ENCODE results near the gene KDM5B.
"Not testable (repeated sequence)": the region's sequence is repeated elsewhere in the genome, so short reads cannot be mapped to it uniquely, and the experiment has no call there.

KDM5B gene

GRCh38 chr1:202807926-202808757, at the start of gene KDM5B:
KDM5B (minus strand) TSS chr1:202808421; CDS start chr1:202808305, 116 bp downstream.
- peak; percentile 50 for DNase-seq (ENCODE audit: low read depth)

GRCh38 chr1:202857136-202857610, 49.0 kb upstream of the KDM5B start:
- DNase-seq (ENCODE audit: low read depth): no peak

- no peak for DNase-seq (ENCODE audit: low read depth)
Measured at GRCh38 chr1:202856014-202856413, 47.8 kb upstream of the KDM5B start.

GRCh38 chr1:202854787-202855186, 46.6 kb upstream of the KDM5B start:
- DNase-seq (ENCODE audit: low read depth): no peak

DNA sequence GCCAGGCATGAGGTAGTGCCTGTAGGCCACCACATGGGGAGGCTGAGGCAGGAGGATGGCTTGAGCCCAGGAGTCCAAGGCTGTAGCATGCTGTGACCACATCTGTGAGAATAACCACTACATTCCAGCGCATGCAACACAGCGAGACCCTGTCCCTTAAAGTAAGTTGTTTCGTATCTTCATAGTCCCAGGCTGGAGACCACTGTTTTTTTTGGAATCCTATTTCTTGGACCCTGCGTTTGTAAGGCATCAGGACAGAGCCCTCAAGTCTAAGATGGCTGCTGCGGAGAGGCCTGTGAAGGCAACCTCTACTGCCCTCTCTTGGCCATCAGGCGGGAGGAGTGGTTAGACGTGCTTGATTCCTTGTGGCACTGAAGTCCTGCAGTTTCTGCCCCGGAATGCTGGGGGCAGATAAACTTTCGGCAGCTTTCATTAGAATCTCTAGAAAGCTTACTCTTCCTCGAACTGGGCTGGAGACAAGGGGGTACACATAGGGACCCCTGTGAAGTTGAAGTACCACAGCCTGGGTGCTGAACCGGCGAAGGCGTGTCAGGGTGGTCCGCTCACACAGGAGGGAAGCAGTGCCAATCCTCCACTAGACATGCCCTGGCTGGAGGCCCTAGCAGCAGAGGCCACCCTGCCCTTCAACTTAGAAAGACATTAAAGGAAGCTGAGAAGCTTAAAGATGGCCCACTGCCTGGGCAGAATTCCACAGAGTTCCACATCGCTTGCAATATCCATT, 44.1 kb upstream of the KDM5B start:
- no peak for DNase-seq (ENCODE audit: low read depth)

- no peak for DNase-seq (ENCODE audit: low read depth)
Measured at GRCh38 chr1:202850593-202851362, 42.6 kb upstream of the KDM5B start.

GRCh38 chr1:202848191-202848542, 39.9 kb upstream of the KDM5B start:
- no peak for DNase-seq (ENCODE audit: low read depth)

DNA sequence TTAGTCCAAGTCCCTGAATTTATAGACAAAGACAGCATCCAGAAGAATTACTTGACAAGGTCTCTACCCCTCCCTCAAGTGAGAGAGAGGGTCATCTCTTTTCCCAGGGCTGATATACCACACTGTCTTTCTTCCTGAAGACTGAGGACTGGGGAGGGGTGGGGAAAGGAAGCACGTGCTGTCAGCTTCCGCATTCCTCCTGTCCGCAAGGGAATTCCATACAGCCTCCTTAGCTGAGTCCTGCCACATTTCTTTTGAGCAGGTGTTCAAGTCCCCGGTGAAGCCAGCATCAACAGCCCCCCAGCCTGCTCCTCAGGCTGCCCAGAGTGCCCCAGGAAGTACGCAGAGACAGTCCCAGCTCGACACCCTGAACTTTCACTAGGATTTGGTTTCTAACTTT, 36.7 kb upstream of the KDM5B start:
- no peak for DNase-seq (ENCODE audit: low read depth)

- DNase-seq (ENCODE audit: low read depth): no peak
Measured at GRCh38 chr1:202844259-202844658, 36.0 kb upstream of the KDM5B start.

DNA sequence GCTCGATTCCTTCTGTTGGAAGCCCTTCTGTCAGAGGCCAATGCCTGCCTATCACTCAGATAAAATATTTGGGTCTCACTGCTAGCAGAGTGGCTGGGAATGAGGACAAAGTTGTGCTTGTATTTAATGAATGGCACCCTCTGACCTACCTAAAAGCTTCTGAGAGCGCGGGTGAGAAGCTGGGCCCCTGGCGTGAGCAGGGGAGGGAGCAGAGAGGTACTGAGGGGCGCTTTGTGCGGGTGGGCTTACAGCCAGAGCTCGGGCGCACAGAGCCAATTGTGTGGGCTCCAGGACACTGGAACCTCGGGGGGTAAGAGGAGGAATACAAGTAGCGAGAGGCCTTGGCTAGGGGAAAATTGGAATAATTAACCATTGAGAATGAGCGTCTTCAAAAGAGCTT, 34.9 kb upstream of the KDM5B start:
- no peak for DNase-seq (ENCODE audit: low read depth)

DNA sequence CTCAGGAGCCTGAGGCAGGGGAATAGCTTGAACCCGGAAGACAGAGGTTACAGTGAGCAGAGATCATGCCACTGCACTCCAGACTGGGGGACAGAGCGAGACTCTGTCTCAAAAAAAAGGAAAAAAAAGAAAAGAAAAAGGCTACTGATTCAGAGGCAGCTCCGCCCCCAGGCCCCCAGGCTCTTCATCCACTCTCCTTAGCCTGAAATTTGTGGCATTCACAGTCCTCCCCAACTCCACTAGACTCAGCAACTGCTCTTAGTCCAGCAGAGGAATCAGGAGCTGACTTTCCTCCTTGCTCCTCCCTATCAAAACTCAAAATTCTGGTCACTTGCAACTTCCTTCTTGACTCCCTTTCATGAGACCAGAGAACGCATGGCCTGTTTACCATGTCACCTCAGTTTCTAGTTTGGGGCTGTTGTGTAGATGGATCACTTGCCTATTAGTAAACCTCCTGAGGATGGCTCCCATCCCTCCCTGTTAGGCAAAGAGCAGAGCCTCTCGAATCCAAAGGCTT, 29.6 kb upstream of the KDM5B start:
- no peak for DNase-seq (ENCODE audit: low read depth)

GRCh38 chr1:202836623-202837403, 28.6 kb upstream of the KDM5B start:
- no peak for DNase-seq (ENCODE audit: low read depth)

GRCh38 chr1:202835548-202836072, 27.4 kb upstream of the KDM5B start:
- peak; percentile 11 for DNase-seq (ENCODE audit: low read depth)

DNA sequence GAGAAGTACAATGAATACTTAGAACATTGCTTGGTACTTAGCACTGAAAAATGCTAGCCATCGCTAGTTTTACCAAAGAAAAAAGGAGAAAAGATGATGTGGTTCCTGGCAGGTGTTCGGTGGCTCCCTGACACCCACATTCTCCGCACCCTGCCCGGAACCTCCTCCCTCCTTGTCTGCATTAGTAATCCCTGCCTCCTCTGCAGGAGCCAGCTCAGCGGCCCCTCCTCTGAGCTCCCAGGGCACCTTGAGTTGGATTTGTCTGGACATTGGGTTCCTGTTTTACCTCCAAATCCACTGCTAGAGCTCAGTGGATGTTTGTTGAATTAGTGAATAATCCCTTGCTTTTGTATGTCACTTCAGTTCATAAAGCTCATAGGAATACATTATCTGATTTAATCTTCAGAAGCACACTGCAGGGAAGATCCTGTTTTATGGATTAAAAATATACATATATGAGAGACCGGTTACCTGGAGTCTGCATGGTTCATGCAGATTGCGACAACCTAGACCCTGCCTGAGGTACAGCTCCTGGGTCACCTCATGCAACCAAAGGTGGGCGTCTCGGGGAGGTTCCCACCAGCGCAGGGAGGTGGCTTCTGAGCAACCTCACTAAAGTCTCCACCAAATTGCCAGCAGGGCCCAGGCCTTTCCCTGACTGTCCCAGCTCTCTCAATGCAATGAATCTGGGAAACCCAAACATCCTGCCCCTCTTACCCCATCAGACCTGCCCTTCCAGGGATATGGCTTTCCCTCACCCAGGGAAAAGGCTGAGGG, 26.7 kb upstream of the KDM5B start:
- DNase-seq (ENCODE audit: low read depth): no peak

DNA sequence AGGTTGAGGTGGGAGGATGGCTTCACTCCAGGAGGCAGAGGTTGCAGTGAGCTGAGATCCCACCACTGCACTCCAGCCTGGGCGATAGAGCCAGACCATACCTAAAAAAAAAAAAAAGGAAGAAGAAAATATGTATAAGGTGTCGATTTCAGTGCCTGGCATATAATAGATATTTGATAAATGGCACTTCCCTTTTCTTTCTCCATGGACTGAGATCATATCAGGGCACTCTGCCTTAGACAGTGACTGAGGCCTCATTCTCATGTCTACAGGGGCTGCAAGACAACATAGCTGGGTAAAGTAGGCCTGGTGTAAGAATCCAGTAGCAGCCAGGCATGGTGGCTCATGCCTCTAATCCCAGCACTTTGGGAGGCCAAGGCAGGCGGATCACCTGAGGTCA, 23.7 kb upstream of the KDM5B start:
- no peak for DNase-seq (ENCODE audit: low read depth)

DNA sequence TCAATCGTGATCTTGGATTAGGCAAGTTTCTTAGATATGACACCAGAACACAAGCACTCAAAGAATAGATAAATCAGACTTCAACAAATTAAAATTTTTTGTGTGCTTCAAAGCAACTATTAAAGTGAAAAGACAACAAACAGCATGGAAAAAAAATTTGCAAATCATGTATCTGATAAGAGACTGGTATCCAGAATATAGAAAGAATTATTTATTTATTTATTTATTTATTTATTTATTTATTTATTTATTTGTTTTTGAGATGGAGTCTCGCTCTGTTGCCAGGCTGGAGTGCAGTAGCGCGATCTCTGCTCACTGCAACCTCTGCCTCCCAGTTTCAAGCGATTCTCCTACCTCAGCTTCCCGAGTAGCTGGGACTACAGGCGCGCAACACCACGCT, 21.0 kb upstream of the KDM5B start:
- DNase-seq (ENCODE audit: low read depth): not testable (repeated sequence)

DNA sequence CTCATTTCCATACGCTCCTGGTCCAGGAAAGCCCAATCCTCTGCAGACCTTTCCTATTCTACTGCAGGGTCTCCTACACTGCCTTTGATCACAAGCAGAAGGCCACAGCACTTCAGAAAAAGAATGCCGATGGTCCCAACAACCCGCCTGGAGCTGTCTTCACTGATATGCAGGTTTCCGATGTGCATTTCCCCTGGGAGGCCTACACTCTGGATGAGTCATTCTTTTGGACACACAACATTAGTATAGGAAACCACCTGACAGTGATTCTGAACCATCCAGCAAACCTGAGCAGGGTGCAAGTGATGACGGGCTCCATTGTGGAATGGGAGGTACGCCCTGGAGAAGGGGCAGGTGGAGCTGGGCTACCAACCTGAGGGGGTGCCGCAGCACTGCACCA, 17.5 kb upstream of the KDM5B start:
- no peak for DNase-seq (ENCODE audit: low read depth)

DNA sequence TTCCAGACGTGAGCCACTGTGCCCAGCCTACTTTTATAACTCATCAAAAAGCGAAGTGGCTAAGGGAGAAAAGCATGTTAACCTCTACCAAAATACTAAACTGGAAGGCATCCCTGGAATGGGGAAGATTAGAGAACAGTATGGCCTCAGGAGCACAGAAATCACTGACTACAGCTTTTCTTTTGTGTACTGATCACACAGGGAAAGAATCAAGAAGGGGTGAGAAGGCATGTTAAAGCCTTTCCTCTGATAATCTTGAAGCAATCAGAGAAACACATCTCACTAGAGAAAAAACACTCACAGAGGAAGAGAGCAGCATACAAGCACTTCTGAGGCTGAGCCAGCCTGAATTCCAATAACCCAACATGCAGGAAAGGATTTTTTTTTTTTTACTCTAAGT, 13.2 kb upstream of the KDM5B start:
- no peak for DNase-seq (ENCODE audit: low read depth)

DNA sequence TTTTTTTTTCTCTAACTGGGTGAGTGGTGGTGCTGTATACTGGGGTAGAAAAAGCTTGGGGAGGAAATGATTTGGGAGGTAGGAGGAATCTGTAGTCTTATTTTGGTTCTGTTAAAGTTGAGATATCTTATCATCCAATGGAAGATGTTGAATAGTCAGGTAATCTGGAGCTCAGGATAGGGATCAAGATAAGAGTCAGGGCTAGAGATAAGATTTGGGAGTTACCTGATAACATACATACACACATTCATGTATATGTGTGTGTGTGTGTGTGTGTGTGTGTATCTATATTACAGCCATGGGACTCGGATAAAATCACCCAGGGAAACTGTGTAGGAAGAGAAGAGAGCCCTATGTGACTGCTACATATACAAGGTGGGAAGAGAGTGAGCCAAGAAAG, 10.6 kb upstream of the KDM5B start:
- DNase-seq (ENCODE audit: low read depth): no peak

GRCh38 chr1:202815120-202815519, 6.9 kb upstream of the KDM5B start:
- DNase-seq (ENCODE audit: low read depth): no peak
